Stimulated activated CD8-positive, alpha-beta memory T cell treated with anti-CD3 and anti-CD28 coated beads, Interleukin-15, amount 100 ng/mL, for 48 hours (primary cell): Measurements from ENCODE around the gene KPNA4.

Experiments
- DNase-seq, 2 donors: peaks; one replicate each; pipeline ENCODE4 v3.0.0-alpha.2; 2020; ENCODE audit warnings: low read depth in 2 of 2

The KPNA4 gene

GRCh38 chr3:160498202-160498601 is 67.2 kb downstream of the KPNA4 start:
- DNase-seq = no peak

GRCh38 chr3:160490166-160490565 is 75.2 kb downstream of the KPNA4 start:
- no peak for DNase-seq

- no peak for DNase-seq
These were observed 78.9 kb downstream of the KPNA4 start for GRCh38 chr3:160486459-160486869.

- no peak for DNase-seq
These were observed 82.6 kb downstream of the KPNA4 start for GRCh38 chr3:160482796-160483195.

GRCh38 chr3:160481856-160482255 is 83.5 kb downstream of the KPNA4 start:
- DNase-seq = no peak

- DNase-seq = no peak
These were observed 84.4 kb downstream of the KPNA4 start for GRCh38 chr3:160480931-160481330.

- no peak for DNase-seq
These were observed 86.0 kb downstream of the KPNA4 start for GRCh38 chr3:160479376-160479775.

- no peak for DNase-seq
These were observed 87.0 kb downstream of the KPNA4 start for GRCh38 chr3:160478338-160478737.

- DNase-seq = no peak
These were observed 87.6 kb downstream of the KPNA4 start for GRCh38 chr3:160477750-160478149.

GRCh38 chr3:160475884-160476283 is 89.5 kb downstream of the KPNA4 start:
- no peak for DNase-seq

- DNase-seq = no peak
These were observed 90.2 kb downstream of the KPNA4 start for GRCh38 chr3:160475153-160475552.

GRCh38 chr3:160474416-160474838 is 90.9 kb downstream of the KPNA4 start:
- no peak for DNase-seq

- no peak for DNase-seq
These were observed 91.4 kb downstream of the KPNA4 start for GRCh38 chr3:160473978-160474377.

GRCh38 chr3:160473221-160473620 is 92.2 kb downstream of the KPNA4 start:
- DNase-seq = no peak

- no peak for DNase-seq
These were observed 93.0 kb downstream of the KPNA4 start for GRCh38 chr3:160472344-160472743.

GRCh38 chr3:160471892-160472291 is 93.5 kb downstream of the KPNA4 start:
- no peak for DNase-seq

GRCh38 chr3:160470181-160470580 is 95.2 kb downstream of the KPNA4 start:
- no peak for DNase-seq

GRCh38 chr3:160464971-160465370 is 100.4 kb downstream of the KPNA4 start:
- no peak for DNase-seq

- no peak for DNase-seq
These were observed 101.0 kb downstream of the KPNA4 start for GRCh38 chr3:160464321-160464720.

GRCh38 chr3:160460033-160460432 is 105.3 kb downstream of the KPNA4 start:
- no peak for DNase-seq

GRCh38 chr3:160459450-160459970 is 105.9 kb downstream of the KPNA4 start:
- DNase-seq = no peak

GRCh38 chr3:160458151-160458550 is 107.2 kb downstream of the KPNA4 start:
- DNase-seq = no peak

GRCh38 chr3:160455846-160456245 is 109.5 kb downstream of the KPNA4 start:
- no peak for DNase-seq

- no peak for DNase-seq
These were observed 110.4 kb downstream of the KPNA4 start for GRCh38 chr3:160454995-160455394.
